ENCODE results near the gene PLA2G2C. TPM values are rescaled to one million over a fixed set of nuclear protein-coding genes. Genes with fewer than 3 reads are reported as not detected.

PLA2G2C gene
- total RNA-seq, 5 donors from 2014 or later (not counting 1 experiment from before 2014, with no cell fraction given) = 0.85 TPM; not detected in 4

GRCh38 chr1:20228314-20228825 is 42.1 kb upstream of the PLA2G2C start:
- Mint-ChIP-seq H3K4me3 (no peak overlapping the region), H3K27me3 (peaks cover 52 to 61% of the 10 kb centered on the region in 2 donors), H3K4me1 (peaks cover 0 to 4% (median 0%) of the 10 kb centered on the region in 3 donors), H3K27ac (no peak overlapping the region), H3K36me3 (no peaks in the 10 kb centered on the region), H3K9me3 (no peaks in the 10 kb centered on the region)
- peaks cover 8 to 24% of the 10 kb centered on the region in 2 experiments for H3K27me3 ChIP-seq (replicated peaks in 1 of 2; ENCODE audit: control insufficient read depth in 2 of 2, extremely low read depth in 1 of 2, insufficient read depth in 2 of 2, low read length in 1 of 2)
- no peak overlapping the region for H3K4me3 ChIP-seq (ENCODE audit: control insufficient read depth in 1 of 2, extremely low read depth in 1 of 2, low read length in 1 of 2)
- ChIA-PET POLR2A (no interaction called here), CTCF (no interaction called here)
- no peaks in the 10 kb centered on the region for H3K9me3 ChIP-seq
- WGBS (ENCODE audit: insufficient coverage) = 70% methylated on average over 6 of the region's 11 CpGs
- DNase-seq = no peak
- H3K27ac ChIP-seq (ENCODE audit: low read length) = no peak overlapping the region
- ATAC-seq (replicated peaks in 1 of 4) = no peak
- no peaks in the 10 kb centered on the region for H3K36me3 ChIP-seq (ENCODE audit: control insufficient read depth in 2 of 2, extremely low read depth in 1 of 2, insufficient read depth in 1 of 2, low read length in 1 of 2)
- no peaks in the 10 kb centered on the region for H3K4me1 ChIP-seq (ENCODE audit: control insufficient read depth in 1 of 2, extremely low read depth in 1 of 2, insufficient read depth in 2 of 2, low read length in 2 of 2)

- H3K4me1 Mint-ChIP-seq = no peaks in the 10 kb centered on the region
- POLR2A ChIA-PET = no interaction called here
- WGBS (ENCODE audit: insufficient coverage) = 25% methylated on average over 2 of the region's 4 CpGs
- peaks cover 53 to 62% of the 10 kb centered on the region in 2 donors for H3K27me3 Mint-ChIP-seq
- no peak overlapping the region for H3K27ac Mint-ChIP-seq
- no peaks in the 10 kb centered on the region for H3K9me3 Mint-ChIP-seq
- Histone ChIP-seq H3K27ac (ENCODE audit: low read length) (no peak overlapping the region), H3K9me3 (no peaks in the 10 kb centered on the region), H3K36me3 (ENCODE audit: control insufficient read depth in 2 of 2, extremely low read depth in 1 of 2, insufficient read depth in 1 of 2, low read length in 1 of 2) (no peaks in the 10 kb centered on the region), H3K4me3 (ENCODE audit: control insufficient read depth in 1 of 2, extremely low read depth in 1 of 2, low read length in 1 of 2) (no peak overlapping the region), H3K27me3 (replicated peaks in 1 of 2; ENCODE audit: control insufficient read depth in 2 of 2, extremely low read depth in 1 of 2, insufficient read depth in 2 of 2, low read length in 1 of 2) (peaks cover 8 to 30% of the 10 kb centered on the region in 2 experiments), H3K4me1 (ENCODE audit: control insufficient read depth in 1 of 2, extremely low read depth in 1 of 2, insufficient read depth in 2 of 2, low read length in 2 of 2) (no peaks in the 10 kb centered on the region)
- no peak overlapping the region for H3K4me3 Mint-ChIP-seq
- CTCF ChIA-PET = no interaction called here
- ATAC-seq (replicated peaks in 1 of 4) (no peak), DNase-seq (no peak)
- no peaks in the 10 kb centered on the region for H3K36me3 Mint-ChIP-seq
Observed at GRCh38 chr1:20227704-20228103, 41.4 kb upstream of the PLA2G2C start.

DNA sequence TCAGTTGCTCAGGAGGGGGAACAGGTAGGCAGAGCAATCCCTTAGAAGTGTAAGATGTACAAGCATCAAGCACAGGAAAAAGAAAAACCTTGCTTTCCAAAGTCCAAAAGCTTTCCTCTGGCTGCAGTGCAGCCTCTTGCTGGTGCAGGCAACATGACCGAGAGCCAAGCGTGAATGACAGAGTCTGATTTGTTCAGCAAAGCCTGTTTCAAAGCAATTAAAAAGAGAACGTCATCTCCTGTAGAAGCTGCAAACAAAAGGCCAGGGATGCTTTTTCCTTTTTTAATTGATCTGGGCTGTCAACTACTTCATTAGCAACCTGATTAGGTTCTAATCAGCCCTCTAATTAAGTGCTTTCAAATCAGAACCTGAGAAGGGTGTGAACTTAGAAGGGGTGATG is 38.2 kb upstream of the PLA2G2C start:
- Histone ChIP-seq H3K4me3 (ENCODE audit: control insufficient read depth in 1 of 2, extremely low read depth in 1 of 2, low read length in 1 of 2) (no peak overlapping the region), H3K4me1 (ENCODE audit: control insufficient read depth in 1 of 2, extremely low read depth in 1 of 2, insufficient read depth in 2 of 2, low read length in 2 of 2) (no peaks in the 10 kb centered on the region), H3K9me3 (no peaks in the 10 kb centered on the region), H3K27ac (ENCODE audit: low read length) (no peak overlapping the region), H3K27me3 (replicated peaks in 1 of 2; ENCODE audit: control insufficient read depth in 2 of 2, extremely low read depth in 1 of 2, insufficient read depth in 2 of 2, low read length in 1 of 2) (peaks cover 8 to 26% of the 10 kb centered on the region in 2 experiments), H3K36me3 (ENCODE audit: control insufficient read depth in 2 of 2, extremely low read depth in 1 of 2, insufficient read depth in 1 of 2, low read length in 1 of 2) (no peaks in the 10 kb centered on the region)
- Mint-ChIP-seq H3K36me3 (no peaks in the 10 kb centered on the region), H3K27me3 (peaks cover 56 to 67% of the 10 kb centered on the region in 2 donors), H3K4me3 (no peak overlapping the region), H3K27ac (no peak overlapping the region), H3K4me1 (no peaks in the 10 kb centered on the region), H3K9me3 (no peaks in the 10 kb centered on the region)
- ATAC-seq (replicated peaks in 1 of 4) (no peak), DNase-seq (no peak)
- WGBS (ENCODE audit: insufficient coverage) = 85% methylated on average over 2 of the region's 3 CpGs
- POLR2A ChIA-PET = no interaction called here
- CTCF ChIA-PET = no interaction called here

- H3K36me3 ChIP-seq (ENCODE audit: control insufficient read depth in 2 of 2, extremely low read depth in 1 of 2, insufficient read depth in 1 of 2, low read length in 1 of 2) = no peaks in the 10 kb centered on the region
- no peaks in the 10 kb centered on the region for H3K36me3 Mint-ChIP-seq
- no peak overlapping the region for H3K27ac ChIP-seq (ENCODE audit: low read length)
- POLR2A ChIA-PET = no interaction called here
- WGBS (ENCODE audit: insufficient coverage) = 57% methylated on average over 9 of the region's 18 CpGs
- no peaks in the 10 kb centered on the region for H3K4me1 ChIP-seq (ENCODE audit: control insufficient read depth in 1 of 2, extremely low read depth in 1 of 2, insufficient read depth in 2 of 2, low read length in 2 of 2)
- no peak overlapping the region for H3K4me3 Mint-ChIP-seq
- DNase-seq = no peak
- CTCF ChIA-PET = interaction anchor here in 1 of 2 donors (0.5 kb wide), 1 partner anchor 48 kb away, joined by 3 read pairs; no protein-coding TSS in a partner anchor
- no peaks in the 10 kb centered on the region for H3K9me3 ChIP-seq
- peaks cover 8 to 26% of the 10 kb centered on the region in 2 experiments for H3K27me3 ChIP-seq (replicated peaks in 1 of 2; ENCODE audit: control insufficient read depth in 2 of 2, extremely low read depth in 1 of 2, insufficient read depth in 2 of 2, low read length in 1 of 2)
- no peak overlapping the region for H3K4me3 ChIP-seq (ENCODE audit: control insufficient read depth in 1 of 2, extremely low read depth in 1 of 2, low read length in 1 of 2)
- H3K27me3 Mint-ChIP-seq = peaks cover 54 to 61% of the 10 kb centered on the region in 2 donors
- no peaks in the 10 kb centered on the region for H3K4me1 Mint-ChIP-seq
- no peak overlapping the region for H3K27ac Mint-ChIP-seq
- H3K9me3 Mint-ChIP-seq = no peaks in the 10 kb centered on the region
- ATAC-seq (replicated peaks in 1 of 4) = no peak
Observed at GRCh38 chr1:20223551-20224419, 37.5 kb upstream of the PLA2G2C start.

GRCh38 chr1:20223106-20223505 is 36.8 kb upstream of the PLA2G2C start:
- no peaks in the 10 kb centered on the region for H3K36me3 ChIP-seq (ENCODE audit: control insufficient read depth in 2 of 2, extremely low read depth in 1 of 2, insufficient read depth in 1 of 2, low read length in 1 of 2)
- WGBS (ENCODE audit: insufficient coverage) = 73% methylated on average over 2 of the region's 2 CpGs
- H3K27ac Mint-ChIP-seq = no peak overlapping the region
- H3K4me1 ChIP-seq (ENCODE audit: control insufficient read depth in 1 of 2, extremely low read depth in 1 of 2, insufficient read depth in 2 of 2, low read length in 2 of 2) = no peaks in the 10 kb centered on the region
- H3K27ac ChIP-seq (ENCODE audit: low read length) = no peak overlapping the region
- H3K9me3 Mint-ChIP-seq = no peaks in the 10 kb centered on the region
- H3K27me3 Mint-ChIP-seq = peaks cover 50 to 55% of the 10 kb centered on the region in 2 donors
- H3K4me1 Mint-ChIP-seq = no peaks in the 10 kb centered on the region
- ATAC-seq (replicated peaks in 1 of 4) = no peak
- CTCF ChIA-PET = interaction anchor here in 1 of 2 donors (0.5 kb wide), 1 partner anchor 48 kb away, joined by 3 read pairs; no protein-coding TSS in a partner anchor
- no peaks in the 10 kb centered on the region for H3K36me3 Mint-ChIP-seq
- H3K27me3 ChIP-seq (replicated peaks in 1 of 2; ENCODE audit: control insufficient read depth in 2 of 2, extremely low read depth in 1 of 2, insufficient read depth in 2 of 2, low read length in 1 of 2) = peaks cover 4 to 21% of the 10 kb centered on the region in 2 experiments
- H3K4me3 Mint-ChIP-seq = no peak overlapping the region
- DNase-seq = no peak
- no peaks in the 10 kb centered on the region for H3K9me3 ChIP-seq
- POLR2A ChIA-PET = no interaction called here
- H3K4me3 ChIP-seq (ENCODE audit: control insufficient read depth in 1 of 2, extremely low read depth in 1 of 2, low read length in 1 of 2) = no peak overlapping the region

- H3K4me1 ChIP-seq (ENCODE audit: control insufficient read depth in 1 of 2, extremely low read depth in 1 of 2, insufficient read depth in 2 of 2, low read length in 2 of 2) = no peaks in the 10 kb centered on the region
- 80% methylated on average over 1 of the region's 5 CpGs for WGBS (ENCODE audit: insufficient coverage)
- Mint-ChIP-seq H3K4me1 (no peaks in the 10 kb centered on the region), H3K36me3 (no peaks in the 10 kb centered on the region), H3K27me3 (peaks cover 43 to 49% of the 10 kb centered on the region in 2 donors), H3K9me3 (no peaks in the 10 kb centered on the region), H3K4me3 (no peak overlapping the region), H3K27ac (no peak overlapping the region)
- DNase-seq (no peak), ATAC-seq (replicated peaks in 1 of 4) (no peak)
- peaks cover 4 to 19% of the 10 kb centered on the region in 2 experiments for H3K27me3 ChIP-seq (replicated peaks in 1 of 2; ENCODE audit: control insufficient read depth in 2 of 2, extremely low read depth in 1 of 2, insufficient read depth in 2 of 2, low read length in 1 of 2)
- CTCF ChIA-PET = interaction anchor here in 1 of 2 donors (1.4 kb wide), 1 partner anchor 11 kb away, joined by 3 read pairs; no protein-coding TSS in a partner anchor
- no peak overlapping the region for H3K4me3 ChIP-seq (ENCODE audit: control insufficient read depth in 1 of 2, extremely low read depth in 1 of 2, low read length in 1 of 2)
- POLR2A ChIA-PET = no interaction called here
- no peaks in the 10 kb centered on the region for H3K36me3 ChIP-seq (ENCODE audit: control insufficient read depth in 2 of 2, extremely low read depth in 1 of 2, insufficient read depth in 1 of 2, low read length in 1 of 2)
- no peak overlapping the region for H3K27ac ChIP-seq (ENCODE audit: low read length)
- H3K9me3 ChIP-seq = no peaks in the 10 kb centered on the region
Observed at GRCh38 chr1:20220036-20220435, 33.7 kb upstream of the PLA2G2C start.

All from T-cell (primary cell).